ENCODE data around the gene TBC1D7. TPM values are rescaled to one million over a fixed set of nuclear protein-coding genes. Genes with fewer than 3 reads are reported as not detected.

TBC1D7 gene
- polyA plus RNA-seq, 1 of the 3 experiments (the other 2 are of a cell fraction): 25.2 TPM

DNA sequence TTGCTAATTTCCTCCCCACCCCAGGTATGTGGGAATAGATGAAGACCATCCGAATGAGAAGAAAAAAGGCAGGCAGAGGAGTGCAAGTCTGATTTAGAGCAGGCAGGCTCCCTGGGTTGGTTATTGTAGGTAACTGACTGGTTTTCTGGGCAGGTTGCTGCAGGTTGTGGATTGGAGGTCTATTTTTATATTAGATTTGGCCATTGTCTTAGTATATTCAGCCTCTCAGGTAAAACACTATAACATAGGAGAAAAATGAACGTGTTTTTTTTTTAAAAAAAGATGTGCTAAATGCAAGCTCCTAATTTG is 492 bp upstream of the TBC1D7 start:
- Histone ChIP-seq H4K20me1 (ENCODE audit: insufficient read depth) (no peaks in the 10 kb centered on the region), H3K4me3 (ENCODE audit: low read depth in 2 of 2, low read length in 1 of 2) (peak overlapping the region; percentile 88 to 96), H3K9ac (peak overlapping the region; percentile 85), H3K79me2 (ENCODE audit: insufficient read depth) (peaks cover 20% of the 10 kb centered on the region), H3F3A (replicated peaks; ENCODE audit: insufficient read depth) (peaks cover 8% of the 10 kb centered on the region), H3K9me3 (no peaks in the 10 kb centered on the region), H3K4me2 (peak overlapping the region; percentile 95), H3K27me3 (ENCODE audit: insufficient read depth) (no peaks in the 10 kb centered on the region), H3K4me1 (ENCODE audit: control insufficient read depth in 1 of 2, insufficient read depth in 2 of 2, low read depth in 1 of 2, low read length in 1 of 2) (peaks cover 4 to 12% of the 10 kb centered on the region in 2 experiments; a peak in 3 of 4 replicates), H3K27ac (ENCODE audit: low read depth in 2 of 2, low read length in 1 of 2) (peak overlapping the region; percentile 86 to 89; a peak in 3 of 4 replicates), H3K36me3 (replicated peaks in 1 of 2; ENCODE audit: control insufficient read depth in 1 of 2, insufficient read depth in 2 of 2, low read length in 1 of 2) (peaks cover 18 to 21% of the 10 kb centered on the region in 2 experiments), H3K9me2 (no peaks in the 10 kb centered on the region), H2AFZ (ENCODE audit: low read depth) (peak overlapping the region; percentile 95)
- DNase-seq: no peak
- TF ChIP-seq, protein P1, sequence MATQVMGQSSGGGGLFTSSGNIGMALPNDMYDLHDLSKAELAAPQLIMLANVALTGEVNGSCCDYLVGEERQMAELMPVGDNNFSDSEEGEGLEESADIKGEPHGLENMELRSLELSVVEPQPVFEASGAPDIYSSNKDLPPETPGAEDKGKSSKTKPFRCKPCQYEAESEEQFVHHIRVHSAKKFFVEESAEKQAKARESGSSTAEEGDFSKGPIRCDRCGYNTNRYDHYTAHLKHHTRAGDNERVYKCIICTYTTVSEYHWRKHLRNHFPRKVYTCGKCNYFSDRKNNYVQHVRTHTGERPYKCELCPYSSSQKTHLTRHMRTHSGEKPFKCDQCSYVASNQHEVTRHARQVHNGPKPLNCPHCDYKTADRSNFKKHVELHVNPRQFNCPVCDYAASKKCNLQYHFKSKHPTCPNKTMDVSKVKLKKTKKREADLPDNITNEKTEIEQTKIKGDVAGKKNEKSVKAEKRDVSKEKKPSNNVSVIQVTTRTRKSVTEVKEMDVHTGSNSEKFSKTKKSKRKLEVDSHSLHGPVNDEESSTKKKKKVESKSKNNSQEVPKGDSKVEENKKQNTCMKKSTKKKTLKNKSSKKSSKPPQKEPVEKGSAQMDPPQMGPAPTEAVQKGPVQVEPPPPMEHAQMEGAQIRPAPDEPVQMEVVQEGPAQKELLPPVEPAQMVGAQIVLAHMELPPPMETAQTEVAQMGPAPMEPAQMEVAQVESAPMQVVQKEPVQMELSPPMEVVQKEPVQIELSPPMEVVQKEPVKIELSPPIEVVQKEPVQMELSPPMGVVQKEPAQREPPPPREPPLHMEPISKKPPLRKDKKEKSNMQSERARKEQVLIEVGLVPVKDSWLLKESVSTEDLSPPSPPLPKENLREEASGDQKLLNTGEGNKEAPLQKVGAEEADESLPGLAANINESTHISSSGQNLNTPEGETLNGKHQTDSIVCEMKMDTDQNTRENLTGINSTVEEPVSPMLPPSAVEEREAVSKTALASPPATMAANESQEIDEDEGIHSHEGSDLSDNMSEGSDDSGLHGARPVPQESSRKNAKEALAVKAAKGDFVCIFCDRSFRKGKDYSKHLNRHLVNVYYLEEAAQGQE (IDR thresholded peaks at IDR 0.05; ENCODE audit: low read depth, low read length): no peak
- TF ChIP-seq, protein P2, sequence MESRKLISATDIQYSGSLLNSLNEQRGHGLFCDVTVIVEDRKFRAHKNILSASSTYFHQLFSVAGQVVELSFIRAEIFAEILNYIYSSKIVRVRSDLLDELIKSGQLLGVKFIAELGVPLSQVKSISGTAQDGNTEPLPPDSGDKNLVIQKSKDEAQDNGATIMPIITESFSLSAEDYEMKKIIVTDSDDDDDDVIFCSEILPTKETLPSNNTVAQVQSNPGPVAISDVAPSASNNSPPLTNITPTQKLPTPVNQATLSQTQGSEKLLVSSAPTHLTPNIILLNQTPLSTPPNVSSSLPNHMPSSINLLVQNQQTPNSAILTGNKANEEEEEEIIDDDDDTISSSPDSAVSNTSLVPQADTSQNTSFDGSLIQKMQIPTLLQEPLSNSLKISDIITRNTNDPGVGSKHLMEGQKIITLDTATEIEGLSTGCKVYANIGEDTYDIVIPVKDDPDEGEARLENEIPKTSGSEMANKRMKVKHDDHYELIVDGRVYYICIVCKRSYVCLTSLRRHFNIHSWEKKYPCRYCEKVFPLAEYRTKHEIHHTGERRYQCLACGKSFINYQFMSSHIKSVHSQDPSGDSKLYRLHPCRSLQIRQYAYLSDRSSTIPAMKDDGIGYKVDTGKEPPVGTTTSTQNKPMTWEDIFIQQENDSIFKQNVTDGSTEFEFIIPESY (IDR thresholded peaks at IDR 0.05; ENCODE audit: borderline replicate concordance, low read depth): 0 out of 2 replicates have a peak, but pooled peaks have one; percentile 5
- TF ChIP-seq RCOR1 (IDR thresholded peaks at IDR 0.05; ENCODE audit: low read length): no peak
- POLR2A ChIA-PET: interaction anchor here (1.0 to 3.0 kb wide), 7 partner anchors 26 to 419 kb away, joined by 3 to 18 read pairs (median 3); partner anchors contain the start of genes NOL7 and SIRT5
- CTCF ChIA-PET: interaction anchor here (0.7 to 11.4 kb wide), 8 partner anchors 11 to 429 kb away, joined by 3 to 143 read pairs (median 4); partner anchors contain the start of gene SIRT5
- WGBS (ENCODE audit: low lambda C conversion rate): 3% methylated on average over 2 of the region's 2 CpGs

DNA sequence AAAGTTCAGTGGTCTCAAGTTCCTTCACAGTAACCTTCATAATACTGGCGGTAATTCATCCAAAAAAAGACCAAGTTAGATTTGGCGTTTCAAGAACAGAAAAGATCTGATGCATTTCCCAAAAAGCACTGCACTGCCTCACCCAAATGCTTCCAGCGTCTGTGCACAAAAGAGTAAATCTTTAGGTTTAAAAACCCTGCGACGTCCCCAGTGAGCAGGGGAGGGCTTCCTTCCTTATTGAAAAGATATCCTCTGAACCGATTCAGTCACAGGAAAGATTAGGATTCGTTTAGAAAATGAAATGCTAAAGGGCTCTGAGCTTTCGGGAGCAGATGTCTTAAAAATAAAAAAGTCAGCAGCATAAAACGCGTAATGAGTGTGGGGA is 654 bp downstream of the TBC1D7 start:
- POLR2A ChIA-PET: interaction anchor here (0.6 to 3.0 kb wide), 3 partner anchors 308 to 416 kb away, joined by 3 to 18 read pairs (median 5); no protein-coding TSS in a partner anchor
- 0% methylated on average over 10 of the region's 10 CpGs for WGBS (ENCODE audit: low lambda C conversion rate)
- TF ChIP-seq, protein P3, sequence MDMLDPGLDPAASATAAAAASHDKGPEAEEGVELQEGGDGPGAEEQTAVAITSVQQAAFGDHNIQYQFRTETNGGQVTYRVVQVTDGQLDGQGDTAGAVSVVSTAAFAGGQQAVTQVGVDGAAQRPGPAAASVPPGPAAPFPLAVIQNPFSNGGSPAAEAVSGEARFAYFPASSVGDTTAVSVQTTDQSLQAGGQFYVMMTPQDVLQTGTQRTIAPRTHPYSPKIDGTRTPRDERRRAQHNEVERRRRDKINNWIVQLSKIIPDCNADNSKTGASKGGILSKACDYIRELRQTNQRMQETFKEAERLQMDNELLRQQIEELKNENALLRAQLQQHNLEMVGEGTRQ (IDR thresholded peaks at IDR 0.05; ENCODE audit: borderline replicate concordance, low read depth, low read length): no peak
- no peak for TF ChIP-seq FOXJ3 (CRISPR knock-in tag; IDR thresholded peaks at IDR 0.05)
- TF ChIP-seq, protein P4, sequence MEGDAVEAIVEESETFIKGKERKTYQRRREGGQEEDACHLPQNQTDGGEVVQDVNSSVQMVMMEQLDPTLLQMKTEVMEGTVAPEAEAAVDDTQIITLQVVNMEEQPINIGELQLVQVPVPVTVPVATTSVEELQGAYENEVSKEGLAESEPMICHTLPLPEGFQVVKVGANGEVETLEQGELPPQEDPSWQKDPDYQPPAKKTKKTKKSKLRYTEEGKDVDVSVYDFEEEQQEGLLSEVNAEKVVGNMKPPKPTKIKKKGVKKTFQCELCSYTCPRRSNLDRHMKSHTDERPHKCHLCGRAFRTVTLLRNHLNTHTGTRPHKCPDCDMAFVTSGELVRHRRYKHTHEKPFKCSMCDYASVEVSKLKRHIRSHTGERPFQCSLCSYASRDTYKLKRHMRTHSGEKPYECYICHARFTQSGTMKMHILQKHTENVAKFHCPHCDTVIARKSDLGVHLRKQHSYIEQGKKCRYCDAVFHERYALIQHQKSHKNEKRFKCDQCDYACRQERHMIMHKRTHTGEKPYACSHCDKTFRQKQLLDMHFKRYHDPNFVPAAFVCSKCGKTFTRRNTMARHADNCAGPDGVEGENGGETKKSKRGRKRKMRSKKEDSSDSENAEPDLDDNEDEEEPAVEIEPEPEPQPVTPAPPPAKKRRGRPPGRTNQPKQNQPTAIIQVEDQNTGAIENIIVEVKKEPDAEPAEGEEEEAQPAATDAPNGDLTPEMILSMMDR (IDR thresholded peaks at IDR 0.05): no peak
- no peak for TF ChIP-seq NRF1 (IDR thresholded peaks at IDR 0.05; ENCODE audit: low read depth, low read length)
- no peak for TF ChIP-seq GATA2 (CRISPR knock-in tag; IDR thresholded peaks at IDR 0.05)
- TF ChIP-seq MEF2A (IDR thresholded peaks at IDR 0.05; ENCODE audit: borderline replicate concordance, low read depth): no peak
- TF ChIP-seq, protein P5, sequence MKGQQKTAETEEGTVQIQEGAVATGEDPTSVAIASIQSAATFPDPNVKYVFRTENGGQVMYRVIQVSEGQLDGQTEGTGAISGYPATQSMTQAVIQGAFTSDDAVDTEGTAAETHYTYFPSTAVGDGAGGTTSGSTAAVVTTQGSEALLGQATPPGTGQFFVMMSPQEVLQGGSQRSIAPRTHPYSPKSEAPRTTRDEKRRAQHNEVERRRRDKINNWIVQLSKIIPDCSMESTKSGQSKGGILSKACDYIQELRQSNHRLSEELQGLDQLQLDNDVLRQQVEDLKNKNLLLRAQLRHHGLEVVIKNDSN (IDR thresholded peaks at IDR 0.05; ENCODE audit: borderline replicate concordance, low read depth): no peak
- TF ChIP-seq FOXM1 (IDR thresholded peaks at IDR 0.05; ENCODE audit: low read depth): no peak
- TF ChIP-seq SMC3 (IDR thresholded peaks at IDR 0.05; ENCODE audit: low read depth, low read length): no peak
- no peak for TF ChIP-seq NFIC (IDR thresholded peaks at IDR 0.05; ENCODE audit: borderline replicate concordance)
- no peak for TF ChIP-seq CHD2 (IDR thresholded peaks at IDR 0.05; ENCODE audit: low read length, partially characterized antibody)
- TF ChIP-seq TAF1 (IDR thresholded peaks at IDR 0.05; ENCODE audit: borderline replicate concordance, low read depth, low read length): no peak
- no peak for TF ChIP-seq SIN3A (IDR thresholded peaks at IDR 0.05; ENCODE audit: borderline replicate concordance, low read depth, low read length)
- TF ChIP-seq TCF12 (IDR thresholded peaks at IDR 0.05): no peak

More for the DNA sequence above, 654 bp downstream of the TBC1D7 start:
- Histone ChIP-seq H4K20me1 (ENCODE audit: insufficient read depth) (no peaks in the 10 kb centered on the region), H3K4me3 (ENCODE audit: low read depth in 2 of 2, low read length in 1 of 2) (peak overlapping the region; percentile 88 to 96), H2AFZ (ENCODE audit: low read depth) (peak overlapping the region; percentile 84), H3K4me1 (ENCODE audit: control insufficient read depth in 1 of 2, insufficient read depth in 2 of 2, low read depth in 1 of 2, low read length in 1 of 2) (peaks cover 4 to 12% of the 10 kb centered on the region in 2 experiments; a peak in 3 of 4 replicates), H3K36me3 (replicated peaks in 1 of 2; ENCODE audit: control insufficient read depth in 1 of 2, insufficient read depth in 2 of 2, low read length in 1 of 2) (peaks cover 25 to 26% of the 10 kb centered on the region in 2 experiments), H3K9ac (peak overlapping the region; percentile 85), H3K9me3 (no peaks in the 10 kb centered on the region), H3K79me2 (ENCODE audit: insufficient read depth) (peaks cover 20% of the 10 kb centered on the region), H3K27me3 (ENCODE audit: insufficient read depth) (no peaks in the 10 kb centered on the region), H3F3A (replicated peaks; ENCODE audit: insufficient read depth) (peaks cover 8% of the 10 kb centered on the region), H3K4me2 (peak overlapping the region; percentile 95), H3K9me2 (no peaks in the 10 kb centered on the region), H3K27ac (ENCODE audit: low read depth in 2 of 2, low read length in 1 of 2) (peak overlapping the region; percentile 86 to 97)
- CTCF ChIA-PET: interaction anchor here (1.3 to 11.4 kb wide), 5 partner anchors 10 to 415 kb away, joined by 3 to 143 read pairs (median 5); partner anchors contain the start of gene SIRT5
- no peak for DNase-seq

Data from SK-N-SH (cell line).